Caco-2 (cell line): ENCODE results near the gene NUMA1. TPM values are rescaled to one million over a fixed set of nuclear protein-coding genes. Genes with fewer than 3 reads are reported as not detected.
A peak's percentile ranks its signal among the peaks of the same experiment; 100 is the strongest.

Experiments
- BruUV-seq: library from RNA; stranded (reverse); fragments of 400-500 nt; replicated peaks from 2 replicates; lab custom pipeline; 2021; lab: Mats Ljungman, UMichigan
- CTCF ChIA-PET: fragments of 300-600 bp; sonication (Branson Sonifier 250); formaldehyde crosslinking; loops from one replicate; lab custom pipeline; 2022; ENCODE audit warnings: antibody characterized with exemption; lab: Charles Lee
- POLR2A ChIA-PET: fragments of 300-600 bp; sonication (Branson Sonifier 250); formaldehyde crosslinking; loops from one replicate; lab custom pipeline; 2022; ENCODE audit warnings: antibody characterized with exemption; lab: Charles Lee
- DNase-seq, 2 experiments: peaks; one replicate each; pipeline versions ENCODE4 v3.0.0 to v3.0.0-alpha.2; 2020 to 2022
- H3K27me3 ChIP-seq: replicated peaks from 2 replicates; pipeline ENCODE4 v1.6.0; 2011; ENCODE audit warnings: low read length; ENCODE audit not compliant: control insufficient read depth, insufficient read depth
- H3K36me3 ChIP-seq: 2 replicates; pipeline ENCODE4 v1.5.1; 2011; ENCODE audit warnings: low read length; ENCODE audit not compliant: control insufficient read depth, insufficient read depth
- H3K4me1 ChIP-seq: fragments of 250-450 bp; sonication (Bioruptor Pico); 2 replicates; pipeline ENCODE4 v1.5.1; 2020; ENCODE audit warnings: mild to moderate bottlenecking
- H3K4me3 ChIP-seq: 2 replicates; pipeline ENCODE4 v1.5.1; 2011; ENCODE audit warnings: low read depth, mild to moderate bottlenecking, control low read depth, low read length
- H3K9me3 ChIP-seq: fragments of 250-450 bp; sonication (Bioruptor Pico); 2 replicates; pipeline ENCODE4 v1.5.1; 2020; ENCODE audit warnings: mild to moderate bottlenecking, moderate library complexity
- H3K27ac Mint-ChIP-seq: one replicate; pipeline ENCODE4 v1.8.0; 2022; ENCODE audit warnings: mixed read lengths; ENCODE audit not compliant: unreplicated experiment
- H3K27me3 Mint-ChIP-seq: one replicate; pipeline ENCODE4 v1.8.0; 2022; ENCODE audit warnings: mixed read lengths; ENCODE audit not compliant: insufficient read depth, unreplicated experiment
- H3K36me3 Mint-ChIP-seq: one replicate; pipeline ENCODE4 v1.8.0; 2022; ENCODE audit warnings: mild to moderate bottlenecking, mixed read lengths; ENCODE audit not compliant: insufficient read depth, unreplicated experiment
- H3K4me1 Mint-ChIP-seq: one replicate; pipeline ENCODE4 v1.8.0; 2022; ENCODE audit warnings: low read depth, mixed read lengths; ENCODE audit not compliant: unreplicated experiment
- H3K4me3 Mint-ChIP-seq: one replicate; pipeline ENCODE4 v1.8.0; 2022; ENCODE audit warnings: mild to moderate bottlenecking, moderate library complexity, mixed read lengths; ENCODE audit not compliant: unreplicated experiment
- H3K9me3 Mint-ChIP-seq: one replicate; pipeline ENCODE4 v1.8.0; 2022; ENCODE audit warnings: mixed read lengths; ENCODE audit not compliant: unreplicated experiment
- CTCF ChIP-seq, 2 experiments: fragments of 200-600 bp in 1 of 2; IDR thresholded peaks; 1 replicate in 1 of 2; 2 replicates in 1 of 2; pipeline versions ENCODE4 v1.5.1 to v1.8.0; 2011 to 2022; ENCODE audit warnings: antibody characterized with exemption in 1 of 2, control low read depth in 1 of 2, inconsistent platforms in 1 of 2, low read depth in 1 of 2, low read length in 1 of 2, mild to moderate bottlenecking in 1 of 2, moderate library complexity in 1 of 2; ENCODE audit not compliant: insufficient read depth in 1 of 2, severe bottlenecking in 1 of 2, unreplicated experiment in 1 of 2
- intact Hi-C: fragments of 100-400 bp; cut with micrococcal nuclease; formaldehyde crosslinking; loops from one replicate; pipeline ENCODE4 v1.10.0; 2022; ENCODE audit not compliant: unreplicated experiment
- total RNA-seq: library from RNA; stranded (reverse); gene quantifications from 2 replicates; pipeline ENCODE4 v1.2.3, GENCODE V29; 2022

Gene NUMA1
- total RNA-seq, 1 experiment from 2014 or later: 190 TPM

GRCh38 chr11:72036687-72037086 is 43.7 kb downstream of the NUMA1 start:
- Histone ChIP-seq H3K27me3 (no peaks in the 10 kb centered on the region), H3K9me3 (no peaks in the 10 kb centered on the region), H3K4me3 (no peak overlapping the region), H3K4me1 (peaks cover 31% of the 10 kb centered on the region), H3K36me3 (no peaks in the 10 kb centered on the region)
- intact Hi-C loops: no loop called here
- Mint-ChIP-seq H3K27me3 (no peaks in the 10 kb centered on the region), H3K27ac (no peak overlapping the region), H3K4me3 (no peak overlapping the region), H3K4me1 (no peaks in the 10 kb centered on the region), H3K36me3 (peaks cover 31% of the 10 kb centered on the region), H3K9me3 (no peaks in the 10 kb centered on the region)
- no peak for DNase-seq
- ChIA-PET CTCF (no interaction called here), POLR2A (no interaction called here)
- BruUV-seq: no TSS peak
- TF ChIP-seq CTCF (IDR thresholded peaks at IDR 0.05; ENCODE audit: insufficient read depth in 1 of 2, low read depth in 1 of 2, low read length in 1 of 2, severe bottlenecking in 1 of 2, unreplicated experiment in 1 of 2): no peak

- no peak overlapping the region for H3K4me3 Mint-ChIP-seq
- Histone ChIP-seq H3K36me3 (peaks cover 6% of the 10 kb centered on the region; the same call in 1 of the 2 replicates), H3K4me3 (no peak overlapping the region), H3K4me1 (peaks cover 9% of the 10 kb centered on the region), H3K9me3 (no peaks in the 10 kb centered on the region), H3K27me3 (no peaks in the 10 kb centered on the region)
- BruUV-seq: no TSS peak
- DNase-seq: no peak
- H3K36me3 Mint-ChIP-seq: peaks cover 33% of the 10 kb centered on the region
- no peak for TF ChIP-seq CTCF (IDR thresholded peaks at IDR 0.05; ENCODE audit: insufficient read depth in 1 of 2, low read depth in 1 of 2, low read length in 1 of 2, severe bottlenecking in 1 of 2, unreplicated experiment in 1 of 2)
- peaks cover 12% of the 10 kb centered on the region for H3K4me1 Mint-ChIP-seq
- no peaks in the 10 kb centered on the region for H3K27me3 Mint-ChIP-seq
- CTCF ChIA-PET: interaction anchor here (0.9 to 2.7 kb wide), 3 partner anchors 9 to 153 kb away, joined by 3 to 14 read pairs (median 5); no protein-coding TSS in a partner anchor
- no peaks in the 10 kb centered on the region for H3K9me3 Mint-ChIP-seq
- intact Hi-C loops: loop anchor here (1.0 kb wide), 1 partner anchor 9 kb away; no protein-coding TSS in a partner anchor
- peak overlapping the region; percentile 58 for H3K27ac Mint-ChIP-seq
- POLR2A ChIA-PET: interaction anchor here (1.0 kb wide), 1 partner anchor 8 kb away, joined by 4 read pairs; no protein-coding TSS in a partner anchor
These were observed 49.8 kb downstream of the NUMA1 start for GRCh38 chr11:72030472-72031045.

- peaks cover 15% of the 10 kb centered on the region for H3K36me3 ChIP-seq
- H3K4me1 ChIP-seq: peaks cover 11% of the 10 kb centered on the region
- H3K27ac Mint-ChIP-seq: no peak overlapping the region
- no peaks in the 10 kb centered on the region for H3K9me3 ChIP-seq
- no peaks in the 10 kb centered on the region for H3K27me3 Mint-ChIP-seq
- POLR2A ChIA-PET: no interaction called here
- no peak for DNase-seq
- H3K27me3 ChIP-seq: no peaks in the 10 kb centered on the region
- intact Hi-C loops: no loop called here
- peaks cover 19% of the 10 kb centered on the region for H3K4me1 Mint-ChIP-seq
- CTCF ChIA-PET: interaction anchor here (1.1 to 3.8 kb wide), 10 partner anchors 12 to 421 kb away, joined by 3 to 158 read pairs (median 21); partner anchors contain the start of gene CLPB
- H3K4me3 ChIP-seq: no peak overlapping the region
- BruUV-seq: no TSS peak
- no peak for TF ChIP-seq CTCF (IDR thresholded peaks at IDR 0.05; ENCODE audit: insufficient read depth in 1 of 2, low read depth in 1 of 2, low read length in 1 of 2, severe bottlenecking in 1 of 2, unreplicated experiment in 1 of 2)
- H3K36me3 Mint-ChIP-seq: peaks cover 32% of the 10 kb centered on the region
- H3K9me3 Mint-ChIP-seq: no peaks in the 10 kb centered on the region
- no peak overlapping the region for H3K4me3 Mint-ChIP-seq
These were observed 54.3 kb downstream of the NUMA1 start for GRCh38 chr11:72026090-72026489.
